Hepatocyte (in vitro differentiated cells): ENCODE results near the gene TACC2.

Experiments
- CTCF ChIP-seq: fragments of 200-600 bp; sonication (generic); IDR thresholded peaks from 2 replicates; pipeline ENCODE4 v1.5.1; 2016; ENCODE audit warnings: antibody characterized with exemption, mild to moderate bottlenecking; ENCODE audit not compliant: poor library complexity
- EZH2 ChIP-seq: fragments of 200-600 bp; sonication (generic); IDR thresholded peaks from 2 replicates; pipeline ENCODE4 v1.6.1; 2016; ENCODE audit warnings: antibody characterized with exemption, mild to moderate bottlenecking, borderline replicate concordance
- EZH2phosphoT487 ChIP-seq: fragments of 200-600 bp; sonication (generic); IDR thresholded peaks from one replicate; pipeline ENCODE4 v1.6.1; 2018; ENCODE audit warnings: antibody characterized with exemption, mild to moderate bottlenecking, low read depth, moderate library complexity; ENCODE audit not compliant: unreplicated experiment, severe bottlenecking

- TF ChIP-seq CTCF: no peak
- no peak for TF ChIP-seq EZH2
- TF ChIP-seq EZH2phosphoT487: no peak
Measured at GRCh38 chr10:122178655-122179054, 189.7 kb downstream of the TACC2 start.
